Progenitor cell of endocrine pancreas (in vitro differentiated cells): ENCODE data around the gene AJM1. TPM values are rescaled to one million over a fixed set of nuclear protein-coding genes. Genes with fewer than 3 reads are reported as not detected.
"Not testable (repeated sequence)": the region's sequence is repeated elsewhere in the genome, so short reads cannot be mapped to it uniquely, and the experiment has no call there.

Experiments
- DNase-seq: peaks from one replicate; pipeline ENCODE4 v3.0.0; 2021; ENCODE audit warnings: low spot score; ENCODE audit not compliant: unreplicated experiment
- H3K27ac Mint-ChIP-seq: 2 replicates; pipeline ENCODE4 v1.8.0; 2021; ENCODE audit warnings: mild to moderate bottlenecking, moderate library complexity, mixed read lengths
- H3K27me3 Mint-ChIP-seq: 2 replicates; pipeline ENCODE4 v1.8.0; 2021; ENCODE audit warnings: mixed read lengths
- H3K36me3 Mint-ChIP-seq: 2 replicates; pipeline ENCODE4 v1.8.0; 2022; ENCODE audit warnings: mixed read lengths; ENCODE audit not compliant: insufficient read depth
- H3K4me1 Mint-ChIP-seq: 2 replicates; pipeline ENCODE4 v1.8.0; 2021; ENCODE audit warnings: low read depth, mixed read lengths
- H3K4me3 Mint-ChIP-seq: 2 replicates; pipeline ENCODE4 v1.8.0; 2021; ENCODE audit warnings: low read depth, mild to moderate bottlenecking, moderate library complexity, mixed read lengths
- H3K9me3 Mint-ChIP-seq: 2 replicates; pipeline ENCODE4 v1.8.0; 2021; ENCODE audit warnings: low read depth, mixed read lengths
- CTCF ChIP-seq: fragments of 200-600 bp; sonication (generic); IDR thresholded peaks from one replicate; pipeline ENCODE4 v1.5.0; 2021; ENCODE audit warnings: antibody characterized with exemption, mild to moderate bottlenecking; ENCODE audit not compliant: unreplicated experiment
- total RNA-seq: library from RNA; stranded (reverse); gene quantifications from 2 replicates; pipeline ENCODE4 v1.2.1, GENCODE V29; 2021

Gene AJM1
- total RNA-seq, 1 donor from 2014 or later = 5.8 TPM

DNA sequence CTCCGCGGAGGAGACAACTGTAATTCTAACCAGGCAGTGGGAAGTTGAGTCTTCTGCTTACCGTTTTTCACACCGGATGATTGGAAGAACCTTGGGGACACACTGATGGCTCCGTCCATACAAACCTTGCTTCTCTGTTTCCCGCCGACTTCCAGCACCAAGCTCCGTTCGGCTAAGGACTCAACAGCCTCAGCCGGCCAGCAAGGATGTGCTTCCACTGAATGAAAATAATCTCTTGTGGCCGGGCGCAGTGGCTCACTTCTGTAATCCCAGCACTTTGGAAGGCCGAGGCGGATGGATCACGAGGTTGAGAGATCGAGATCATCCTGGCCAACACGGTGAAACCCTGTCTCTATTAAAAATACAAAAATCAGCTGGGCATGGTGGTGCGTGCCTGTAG lies 25.6 kb downstream of the AJM1 start:
- DNase-seq = no peak
- Mint-ChIP-seq H3K4me3 (peak overlapping the region; percentile 51), H3K27me3 (no peaks in the 10 kb centered on the region), H3K27ac (no peak overlapping the region), H3K4me1 (peaks cover 3% of the 10 kb centered on the region), H3K36me3 (peaks cover 15% of the 10 kb centered on the region), H3K9me3 (peaks cover 12% of the 10 kb centered on the region)
- TF ChIP-seq CTCF = no peak

GRCh38 chr9:136868644-136869043 lies 26.4 kb downstream of the AJM1 start:
- no peak for DNase-seq
- Mint-ChIP-seq H3K4me3 (peak overlapping the region; percentile 50), H3K4me1 (peaks cover 3% of the 10 kb centered on the region), H3K9me3 (peaks cover 12% of the 10 kb centered on the region), H3K27ac (no peak overlapping the region), H3K36me3 (peaks cover 14% of the 10 kb centered on the region), H3K27me3 (no peaks in the 10 kb centered on the region)
- TF ChIP-seq CTCF = no peak

GRCh38 chr9:136869611-136870010 lies 27.3 kb downstream of the AJM1 start:
- Mint-ChIP-seq H3K36me3 (peaks cover 12% of the 10 kb centered on the region), H3K9me3 (peaks cover 12% of the 10 kb centered on the region)
- not testable (repeated sequence) for DNase-seq, H3K4me1 Mint-ChIP-seq, H3K27me3 Mint-ChIP-seq, H3K27ac Mint-ChIP-seq, H3K4me3 Mint-ChIP-seq

DNA sequence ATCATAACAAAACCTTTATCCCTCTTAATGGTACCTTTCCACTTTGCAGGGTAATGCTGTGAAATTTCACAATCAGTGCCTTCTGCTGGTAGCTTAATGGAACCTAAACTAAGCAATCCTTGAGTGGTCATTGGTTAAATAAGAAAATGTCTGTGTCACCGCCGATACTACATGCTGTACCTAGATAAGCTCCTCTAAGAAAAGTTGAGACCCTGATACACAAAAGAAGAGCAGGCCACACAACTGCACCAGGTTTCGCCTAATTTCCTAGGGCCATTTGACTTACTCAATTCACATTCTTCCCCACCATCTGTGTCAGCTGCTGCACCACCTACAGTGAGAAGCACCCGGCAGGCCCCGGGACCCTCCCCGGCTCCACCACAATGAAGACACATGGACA lies 32.9 kb downstream of the AJM1 start:
- peaks cover 11% of the 10 kb centered on the region for H3K27me3 Mint-ChIP-seq
- no peak overlapping the region for H3K4me3 Mint-ChIP-seq
- no peaks in the 10 kb centered on the region for H3K9me3 Mint-ChIP-seq
- no peaks in the 10 kb centered on the region for H3K4me1 Mint-ChIP-seq
- no peak overlapping the region for H3K27ac Mint-ChIP-seq
- no peak for DNase-seq
- no peak for TF ChIP-seq CTCF
- peaks cover 2% of the 10 kb centered on the region for H3K36me3 Mint-ChIP-seq

GRCh38 chr9:136876476-136876875 lies 34.2 kb downstream of the AJM1 start:
- no peak for TF ChIP-seq CTCF
- H3K4me1 Mint-ChIP-seq = no peaks in the 10 kb centered on the region
- H3K4me3 Mint-ChIP-seq = no peak overlapping the region
- DNase-seq = no peak
- H3K36me3 Mint-ChIP-seq = no peaks in the 10 kb centered on the region
- H3K27me3 Mint-ChIP-seq = peaks cover 11% of the 10 kb centered on the region
- H3K9me3 Mint-ChIP-seq = no peaks in the 10 kb centered on the region
- no peak overlapping the region for H3K27ac Mint-ChIP-seq

DNA sequence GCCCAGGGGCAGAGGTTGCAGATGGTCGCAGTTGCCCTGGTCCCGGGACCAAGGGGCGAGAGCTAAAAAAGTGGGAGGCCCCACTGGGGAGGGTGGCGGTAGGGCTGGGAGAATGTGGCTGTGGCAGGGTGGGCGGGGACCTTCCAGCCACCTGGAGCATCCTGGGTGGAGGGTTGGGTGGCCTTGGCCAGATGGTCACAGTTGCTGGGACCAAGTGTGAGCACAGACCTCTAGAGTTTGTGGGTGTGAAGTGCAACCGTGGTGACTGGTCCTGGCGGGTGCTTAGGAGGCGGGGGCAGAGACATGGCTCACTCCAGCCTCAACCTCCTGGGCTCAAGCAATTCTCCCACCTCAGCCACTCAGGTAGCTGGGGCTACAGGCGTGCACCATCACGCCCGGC lies 38.4 kb downstream of the AJM1 start:
- Mint-ChIP-seq H3K4me3 (no peak overlapping the region), H3K27me3 (peaks cover 11% of the 10 kb centered on the region), H3K9me3 (no peaks in the 10 kb centered on the region), H3K36me3 (no peaks in the 10 kb centered on the region), H3K4me1 (no peaks in the 10 kb centered on the region), H3K27ac (no peak overlapping the region)
- no peak for TF ChIP-seq CTCF
- no peak for DNase-seq
